H9 (cell line): ENCODE measurements around the gene CERKL. TPM values are rescaled to one million over a fixed set of nuclear protein-coding genes. Genes with fewer than 3 reads are reported as not detected.

Experiments used
- DNase-seq: peaks from one replicate; pipeline ENCODE4 v3.0.0-alpha.2; 2017
- H2AFZ ChIP-seq: one replicate; pipeline ENCODE4 v1.6.1; 2013; ENCODE audit warnings: mild to moderate bottlenecking, low read length, control low read depth, moderate library complexity
- H2AK5ac ChIP-seq: 2 replicates; pipeline ENCODE4 v1.6.1; 2013; ENCODE audit warnings: low read length, control low read depth, mixed read lengths; ENCODE audit not compliant: insufficient read length
- H2BK120ac ChIP-seq: one replicate; pipeline ENCODE4 v1.6.1; 2013; ENCODE audit warnings: low read depth, mild to moderate bottlenecking, low read length, control low read depth, inconsistent platforms; ENCODE audit not compliant: poor library complexity, severe bottlenecking
- H2BK12ac ChIP-seq: 2 replicates; pipeline ENCODE4 v1.6.1; 2013; ENCODE audit warnings: low read length, control low read depth, mixed read lengths, low read depth; ENCODE audit not compliant: insufficient read length
- H2BK15ac ChIP-seq: 2 replicates; pipeline ENCODE4 v1.6.1; 2013; ENCODE audit warnings: low read depth, low read length, control low read depth
- H2BK20ac ChIP-seq: one replicate; pipeline ENCODE4 v1.6.1; 2013; ENCODE audit warnings: low read depth, mild to moderate bottlenecking, low read length, control low read depth, inconsistent platforms; ENCODE audit not compliant: poor library complexity, severe bottlenecking
- H2BK5ac ChIP-seq: 2 replicates; pipeline ENCODE4 v1.6.1; 2013; ENCODE audit warnings: low read length, control low read depth, mixed read lengths; ENCODE audit not compliant: insufficient read length
- H3K14ac ChIP-seq: 2 replicates; pipeline ENCODE4 v1.6.1; 2013; ENCODE audit warnings: low read length, control low read depth; ENCODE audit not compliant: insufficient read depth
- H3K18ac ChIP-seq: 2 replicates; pipeline ENCODE4 v1.6.1; 2013; ENCODE audit warnings: low read depth, mild to moderate bottlenecking, mixed read lengths, low read length, control low read depth; ENCODE audit not compliant: insufficient read length
- H3K23ac ChIP-seq: 2 replicates; pipeline ENCODE4 v1.6.1; 2013; ENCODE audit warnings: low read length, control low read depth, mixed read lengths, low read depth; ENCODE audit not compliant: insufficient read length
- H3K23me2 ChIP-seq: 2 replicates; pipeline ENCODE4 v1.6.1; 2013; ENCODE audit warnings: low read depth, mild to moderate bottlenecking, mixed read lengths, low read length, control low read depth; ENCODE audit not compliant: insufficient read length, poor library complexity, severe bottlenecking
- H3K27ac ChIP-seq: 2 replicates; pipeline ENCODE4 v1.5.1; 2013; ENCODE audit warnings: low read length, control low read depth, mixed read lengths, low read depth; ENCODE audit not compliant: insufficient read length
- H3K27me3 ChIP-seq: 2 replicates; pipeline ENCODE4 v1.6.1; 2013; ENCODE audit warnings: low read length, control low read depth, inconsistent platforms; ENCODE audit not compliant: insufficient read depth
- H3K4ac ChIP-seq: 2 replicates; pipeline ENCODE4 v1.6.1; 2013; ENCODE audit warnings: low read depth, mild to moderate bottlenecking, control low read depth, inconsistent platforms, low read length, moderate library complexity
- H3K4me1 ChIP-seq: 2 replicates; pipeline ENCODE4 v1.6.1; 2013; ENCODE audit warnings: low read length, control low read depth, inconsistent platforms; ENCODE audit not compliant: insufficient read depth
- H3K4me2 ChIP-seq: 2 replicates; pipeline ENCODE4 v1.6.1; 2013; ENCODE audit warnings: low read length, control low read depth, mixed read lengths; ENCODE audit not compliant: insufficient read length, insufficient read depth
- H3K56ac ChIP-seq: 2 replicates; pipeline ENCODE4 v1.6.1; 2013; ENCODE audit warnings: low read depth, mild to moderate bottlenecking, mixed read lengths, low read length, control low read depth; ENCODE audit not compliant: insufficient read length
- H3K79me1 ChIP-seq: 2 replicates; pipeline ENCODE4 v1.6.1; 2013; ENCODE audit warnings: low read depth, mild to moderate bottlenecking, moderate library complexity, low read length, control low read depth, inconsistent platforms; ENCODE audit not compliant: insufficient read depth, poor library complexity, severe bottlenecking
- H3K79me2 ChIP-seq: 2 replicates; pipeline ENCODE4 v1.6.1; 2013; ENCODE audit warnings: low read length, control low read depth, inconsistent platforms; ENCODE audit not compliant: insufficient read depth
- H3K9ac ChIP-seq: 2 replicates; pipeline ENCODE4 v1.6.1; 2013; ENCODE audit warnings: low read length, control low read depth, mixed read lengths; ENCODE audit not compliant: insufficient read length; ENCODE audit errors: extremely low read depth
- H3K9me3 ChIP-seq: one replicate; pipeline ENCODE4 v1.6.1; 2013; ENCODE audit warnings: low read depth, low read length, inconsistent platforms; ENCODE audit not compliant: control insufficient read depth
- H3T11ph ChIP-seq: one replicate; pipeline ENCODE4 v1.6.1; 2013; ENCODE audit warnings: mild to moderate bottlenecking, low read length, control low read depth, inconsistent platforms
- H4K20me1 ChIP-seq: one replicate; pipeline ENCODE4 v1.6.1; 2013; ENCODE audit not compliant: control insufficient read depth, insufficient read length, insufficient read depth
- H4K5ac ChIP-seq: 2 replicates; pipeline ENCODE4 v1.6.1; 2013; ENCODE audit warnings: low read depth, mild to moderate bottlenecking, mixed read lengths, low read length, control low read depth; ENCODE audit not compliant: insufficient read length
- H4K8ac ChIP-seq: replicated peaks from 2 replicates; pipeline ENCODE4 v1.6.1; 2013; ENCODE audit warnings: low read length, control low read depth, mixed read lengths, low read depth; ENCODE audit not compliant: insufficient read length
- H4K91ac ChIP-seq: 2 replicates; pipeline ENCODE4 v1.6.1; 2013; ENCODE audit warnings: low read depth, mild to moderate bottlenecking, moderate library complexity, mixed read lengths, low read length, control low read depth; ENCODE audit not compliant: insufficient read length
- H3K27ac Mint-ChIP-seq, 3 experiments: 2 replicates in 2 of 3; 3 replicates in 1 of 3; pipeline ENCODE4 v1.8.0; 2020 to 2021; ENCODE audit warnings: mixed read lengths in 3 of 3, mild to moderate bottlenecking in 1 of 3, moderate library complexity in 1 of 3
- H3K27me3 Mint-ChIP-seq: 2 replicates; pipeline ENCODE4 v1.8.0; 2021; ENCODE audit warnings: low read depth, mild to moderate bottlenecking, moderate library complexity, mixed read lengths
- H3K36me3 Mint-ChIP-seq, 3 experiments: 2 replicates in 2 of 3; 3 replicates in 1 of 3; pipeline ENCODE4 v1.8.0; 2020 to 2021; ENCODE audit warnings: low read depth in 3 of 3, mixed read lengths in 3 of 3; ENCODE audit not compliant: insufficient read depth in 1 of 3
- H3K4me1 Mint-ChIP-seq, 2 experiments: 2 replicates each; pipeline ENCODE4 v1.8.0; 2020; ENCODE audit warnings: mixed read lengths in 2 of 2
- H3K4me3 Mint-ChIP-seq, 2 experiments: 2 replicates in 1 of 2; 3 replicates in 1 of 2; pipeline ENCODE4 v1.8.0; 2020 to 2021; ENCODE audit warnings: mild to moderate bottlenecking in 2 of 2, mixed read lengths in 2 of 2, moderate library complexity in 1 of 2
- H3K9me3 Mint-ChIP-seq, 2 experiments: 2 replicates in 1 of 2; 3 replicates in 1 of 2; pipeline ENCODE4 v1.8.0; 2020; ENCODE audit warnings: mild to moderate bottlenecking in 2 of 2, mixed read lengths in 2 of 2, moderate library complexity in 1 of 2
- WGBS: extraction: QIAGEN DNeasy Blood & Tissue Kit; methylation state at CpG from one replicate; pipeline ENCODE4 v1.1.7; 2013; ENCODE audit warnings: missing lambda C conversion rate, low lambda C conversion rate, mixed read lengths; ENCODE audit not compliant: insufficient read length; ENCODE audit errors: extremely low coverage; 5-methylcytosine and 5-hydroxymethylcytosine counted together
- total RNA-seq: library from RNA; stranded (reverse); gene quantifications from 2 replicates; pipeline ENCODE4 v1.2.1, GENCODE V29; 2021
- TF ChIP-seq, protein P1 (sequence below): fragments of 200-600 bp; sonication (generic); conservative IDR thresholded peaks from 3 replicates; pipeline ENCODE4 v1.8.0; 2021; ENCODE audit warnings: antibody characterized with exemption, mild to moderate bottlenecking

The CERKL gene
- total RNA-seq, 1 experiment from 2014 or later = not detected

DNA sequence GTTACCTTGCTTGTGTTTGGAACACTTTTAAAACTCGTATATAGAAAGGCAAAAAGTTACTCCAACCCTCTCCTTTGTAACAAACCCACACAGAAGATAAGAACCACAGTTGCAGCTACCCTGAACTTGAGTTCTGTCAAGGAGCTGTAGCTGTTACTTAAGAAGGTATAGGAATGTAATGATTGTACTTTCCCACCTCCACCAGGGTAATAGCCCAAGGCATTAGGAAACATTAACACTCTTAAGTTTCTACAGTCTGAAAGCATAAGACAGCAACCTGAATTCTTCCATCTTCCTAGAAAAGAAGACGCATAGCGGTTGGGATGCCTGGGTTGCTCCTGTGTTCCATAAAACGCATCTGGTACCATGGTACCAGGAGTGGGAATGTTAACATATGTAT lies 156.7 kb downstream of the CERKL start:
- Histone ChIP-seq H2BK15ac (no peak overlapping the region), H3K23me2 (no peaks in the 10 kb centered on the region), H3K9ac (no peak overlapping the region), H3K79me1 (no peaks in the 10 kb centered on the region), H2AK5ac (no peak overlapping the region), H3K4ac (no peak overlapping the region), H2BK12ac (no peak overlapping the region), H3K9me3 (no peaks in the 10 kb centered on the region), H2BK5ac (no peak overlapping the region), H4K8ac (no peak overlapping the region), H3K79me2 (no peaks in the 10 kb centered on the region), H2BK20ac (no peak overlapping the region), H3K4me1 (no peaks in the 10 kb centered on the region; the same call in 1 of the 2 replicates), H4K20me1 (no peaks in the 10 kb centered on the region), H2BK120ac (no peak overlapping the region), H3K27ac (no peak overlapping the region), H3K14ac (no peak overlapping the region), H3K56ac (no peak overlapping the region), H3K27me3 (peaks cover 3% of the 10 kb centered on the region; the same call in 1 of the 2 replicates), H4K91ac (no peak overlapping the region), H3K4me2 (no peak overlapping the region), H2AFZ (no peak overlapping the region), H3K18ac (no peak overlapping the region), H3T11ph (no peak overlapping the region), H3K23ac (no peak overlapping the region), H4K5ac (no peak overlapping the region)
- TF ChIP-seq, protein P1, sequence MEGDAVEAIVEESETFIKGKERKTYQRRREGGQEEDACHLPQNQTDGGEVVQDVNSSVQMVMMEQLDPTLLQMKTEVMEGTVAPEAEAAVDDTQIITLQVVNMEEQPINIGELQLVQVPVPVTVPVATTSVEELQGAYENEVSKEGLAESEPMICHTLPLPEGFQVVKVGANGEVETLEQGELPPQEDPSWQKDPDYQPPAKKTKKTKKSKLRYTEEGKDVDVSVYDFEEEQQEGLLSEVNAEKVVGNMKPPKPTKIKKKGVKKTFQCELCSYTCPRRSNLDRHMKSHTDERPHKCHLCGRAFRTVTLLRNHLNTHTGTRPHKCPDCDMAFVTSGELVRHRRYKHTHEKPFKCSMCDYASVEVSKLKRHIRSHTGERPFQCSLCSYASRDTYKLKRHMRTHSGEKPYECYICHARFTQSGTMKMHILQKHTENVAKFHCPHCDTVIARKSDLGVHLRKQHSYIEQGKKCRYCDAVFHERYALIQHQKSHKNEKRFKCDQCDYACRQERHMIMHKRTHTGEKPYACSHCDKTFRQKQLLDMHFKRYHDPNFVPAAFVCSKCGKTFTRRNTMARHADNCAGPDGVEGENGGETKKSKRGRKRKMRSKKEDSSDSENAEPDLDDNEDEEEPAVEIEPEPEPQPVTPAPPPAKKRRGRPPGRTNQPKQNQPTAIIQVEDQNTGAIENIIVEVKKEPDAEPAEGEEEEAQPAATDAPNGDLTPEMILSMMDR = no peak
- WGBS = no CpG with 5 or more reads among the region's 4 CpGs
- Mint-ChIP-seq H3K4me3 (no peak overlapping the region), H3K27me3 (no peaks in the 10 kb centered on the region), H3K4me1 (peaks cover 9 to 10% of the 10 kb centered on the region in 2 experiments), H3K27ac (no peak overlapping the region), H3K36me3 (no peaks in the 10 kb centered on the region), H3K9me3 (no peaks in the 10 kb centered on the region)
- DNase-seq = no peak
